ENCODE data around the gene EPB41L3.

Gene EPB41L3

GRCh38 chr18:5543773-5544389 is at the start of gene EPB41L3:
EPB41L3 (minus strand) TSS chr18:5543997; CDS start chr18:5489183, 54,814 bp downstream.
- DNase-seq, result peak in 1 of 2 donors; percentile 47

- DNase-seq, result no peak
Measured at GRCh38 chr18:5588529-5588928, 44.7 kb upstream of the EPB41L3 start.

- no peak for DNase-seq
Measured at GRCh38 chr18:5585653-5586052, 41.9 kb upstream of the EPB41L3 start.

- DNase-seq, result no peak
Measured at GRCh38 chr18:5584746-5585417, 41.1 kb upstream of the EPB41L3 start.

GRCh38 chr18:5582849-5583681 is 39.3 kb upstream of the EPB41L3 start:
- peak; percentile 1 to 13 for DNase-seq

- no peak for DNase-seq
Measured at GRCh38 chr18:5582076-5582475, 38.3 kb upstream of the EPB41L3 start.

- DNase-seq, result no peak
Measured at GRCh38 chr18:5574843-5575242, 31.0 kb upstream of the EPB41L3 start.

- no peak for DNase-seq
Measured at GRCh38 chr18:5571666-5572065, 27.9 kb upstream of the EPB41L3 start.

GRCh38 chr18:5570613-5571012 is 26.8 kb upstream of the EPB41L3 start:
- peak in 1 of 2 donors; percentile 9 for DNase-seq

GRCh38 chr18:5568416-5568815 is 24.6 kb upstream of the EPB41L3 start:
- no peak for DNase-seq

GRCh38 chr18:5558851-5559250 is 15.1 kb upstream of the EPB41L3 start:
- no peak for DNase-seq

GRCh38 chr18:5556310-5556974 is 12.6 kb upstream of the EPB41L3 start:
- DNase-seq, result no peak

GRCh38 chr18:5554629-5555028 is 10.8 kb upstream of the EPB41L3 start:
- DNase-seq, result no peak

GRCh38 chr18:5546660-5547059 is 2.9 kb upstream of the EPB41L3 start:
- peak in 1 of 2 donors; percentile 20 for DNase-seq

GRCh38 chr18:5543036-5543680 is 639 bp downstream of the EPB41L3 start:
- DNase-seq, result no peak

- DNase-seq, result peak in 1 of 2 donors; percentile 23
Measured at GRCh38 chr18:5542515-5543035, 1.2 kb downstream of the EPB41L3 start.

GRCh38 chr18:5541644-5542043 is 2.2 kb downstream of the EPB41L3 start:
- no peak for DNase-seq

GRCh38 chr18:5539391-5539790 is 4.4 kb downstream of the EPB41L3 start:
- DNase-seq, result no peak

- DNase-seq, result no peak
Measured at GRCh38 chr18:5538544-5538943, 5.3 kb downstream of the EPB41L3 start.

- no peak for DNase-seq
Measured at GRCh38 chr18:5537860-5538259, 5.9 kb downstream of the EPB41L3 start.

GRCh38 chr18:5534845-5535244 is 9.0 kb downstream of the EPB41L3 start:
- DNase-seq, result no peak

GRCh38 chr18:5532066-5532465 is 11.7 kb downstream of the EPB41L3 start:
- no peak for DNase-seq
